Stimulated activated CD8-positive, alpha-beta memory T cell treated with anti-CD3 and anti-CD28 coated beads, Interleukin-4, amount 100 ng/mL, for 1 hour (primary cell): ENCODE results near the gene MIPEP.

Experiments
- DNase-seq, 2 donors: peaks; one replicate each; pipeline ENCODE4 v3.0.0-alpha.2; 2020; ENCODE audit warnings: low read depth in 2 of 2, low spot score in 1 of 2

The MIPEP gene

GRCh38 chr13:23810685-23811240 is 78.4 kb downstream of the MIPEP start:
- DNase-seq = no peak

DNA sequence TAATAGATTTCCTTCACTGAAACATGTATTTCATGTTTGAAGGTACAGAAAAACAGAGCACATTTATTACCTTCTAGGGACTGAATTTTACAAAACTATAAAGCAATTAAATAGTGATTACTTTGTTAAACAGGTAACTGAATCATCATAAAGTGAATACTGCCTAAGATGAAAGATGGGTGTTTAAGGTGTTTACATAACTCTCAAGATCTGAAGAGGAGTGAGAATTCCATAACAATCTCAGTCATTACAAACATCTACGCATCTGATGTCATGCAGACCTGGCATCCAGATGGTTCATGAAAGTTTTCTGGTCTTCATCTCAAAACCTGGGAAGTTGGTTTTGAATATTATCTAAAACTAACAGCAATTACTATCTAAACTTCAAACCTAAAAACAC is 80.4 kb downstream of the MIPEP start:
- no peak for DNase-seq

DNA sequence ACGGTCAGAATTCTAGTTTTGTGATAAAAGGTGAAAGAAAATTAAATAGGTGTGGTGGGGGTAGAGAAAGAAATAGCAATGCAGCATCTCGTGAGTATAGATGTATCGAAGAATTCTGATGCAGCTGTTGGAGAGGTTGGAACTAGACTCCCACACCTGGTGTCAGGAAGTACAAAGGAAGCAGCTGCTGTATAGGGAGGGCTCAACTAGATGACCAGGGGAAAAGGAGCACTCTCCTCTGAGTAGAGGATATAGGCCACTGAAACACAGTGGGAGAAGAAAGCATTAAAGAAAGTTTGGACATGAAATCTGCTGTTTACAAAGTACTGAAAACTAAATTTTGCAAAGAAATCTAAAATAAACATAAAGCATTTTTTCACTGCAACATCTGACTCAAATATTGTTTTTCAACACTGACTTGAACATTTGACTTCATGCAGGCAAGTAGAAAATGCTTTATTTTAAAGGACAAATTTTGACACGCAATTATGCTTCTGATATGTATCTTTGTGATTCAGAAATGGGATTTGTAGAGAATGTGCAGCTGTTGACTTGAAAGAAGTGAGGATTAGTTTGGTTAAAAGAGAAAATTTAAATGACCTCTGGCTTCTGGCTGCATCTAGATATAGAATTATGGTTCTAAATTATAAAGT is 82.2 kb downstream of the MIPEP start:
- DNase-seq = no peak

- DNase-seq = no peak
Observed at GRCh38 chr13:23805821-23806220, 83.4 kb downstream of the MIPEP start.

DNA sequence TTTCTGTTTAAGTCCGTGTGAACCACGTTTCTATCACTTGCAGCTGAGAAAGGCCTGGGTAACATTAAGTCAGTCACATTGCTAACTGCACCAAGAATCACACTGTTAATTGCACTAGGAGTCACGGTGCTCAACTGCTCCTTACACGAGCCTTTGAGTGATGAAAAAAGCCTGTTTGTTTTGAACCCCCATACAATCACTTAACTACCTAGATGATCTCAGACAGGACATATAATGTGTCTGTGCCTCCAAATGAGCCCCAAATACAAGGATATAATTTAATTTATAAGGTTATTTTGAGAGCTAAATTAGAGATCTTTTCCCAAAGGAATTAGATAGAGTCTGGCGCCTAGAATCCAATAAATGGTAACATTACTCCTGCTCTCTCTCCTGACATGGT is 84.1 kb downstream of the MIPEP start:
- DNase-seq = no peak

- DNase-seq = no peak
Observed at GRCh38 chr13:23804166-23804565, 85.0 kb downstream of the MIPEP start.

DNA sequence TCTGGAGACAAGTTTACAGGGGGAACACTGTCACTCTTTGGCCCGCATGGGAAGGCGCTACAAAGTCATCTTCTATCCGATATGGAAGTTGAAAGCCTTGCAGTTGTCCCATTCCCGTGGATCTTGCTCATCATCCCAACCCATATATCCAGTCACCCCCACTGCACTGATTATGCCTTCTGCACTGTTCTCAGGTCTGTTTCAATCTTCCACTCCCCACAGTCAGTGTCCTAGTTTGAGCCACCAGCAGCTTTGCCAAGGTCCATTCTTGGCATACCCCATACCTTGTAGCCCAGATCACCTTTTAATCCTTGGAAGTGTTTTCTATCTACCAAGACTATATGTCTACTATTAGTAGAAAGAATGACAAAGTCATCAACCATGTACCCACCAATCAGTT is 88.1 kb downstream of the MIPEP start:
- no peak for DNase-seq

DNA sequence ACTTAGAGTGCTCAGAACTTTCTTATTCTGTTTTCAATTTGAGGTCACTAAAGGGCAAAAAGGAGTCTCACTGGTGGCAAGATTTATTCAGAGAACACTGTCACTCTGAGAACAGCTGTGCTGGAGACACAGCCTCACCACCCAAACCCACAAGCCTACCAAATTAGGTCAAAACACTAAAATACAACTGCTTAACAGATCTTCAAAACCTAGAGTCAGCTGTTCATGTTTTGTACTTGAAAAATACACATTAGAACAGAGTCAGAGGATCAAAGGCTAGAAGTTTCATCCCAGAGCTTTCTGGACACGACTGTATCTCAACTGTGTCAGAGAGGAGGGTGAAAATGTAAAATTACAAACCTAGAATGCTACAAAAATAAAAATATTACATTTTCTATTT is 89.3 kb downstream of the MIPEP start:
- DNase-seq = no peak

DNA sequence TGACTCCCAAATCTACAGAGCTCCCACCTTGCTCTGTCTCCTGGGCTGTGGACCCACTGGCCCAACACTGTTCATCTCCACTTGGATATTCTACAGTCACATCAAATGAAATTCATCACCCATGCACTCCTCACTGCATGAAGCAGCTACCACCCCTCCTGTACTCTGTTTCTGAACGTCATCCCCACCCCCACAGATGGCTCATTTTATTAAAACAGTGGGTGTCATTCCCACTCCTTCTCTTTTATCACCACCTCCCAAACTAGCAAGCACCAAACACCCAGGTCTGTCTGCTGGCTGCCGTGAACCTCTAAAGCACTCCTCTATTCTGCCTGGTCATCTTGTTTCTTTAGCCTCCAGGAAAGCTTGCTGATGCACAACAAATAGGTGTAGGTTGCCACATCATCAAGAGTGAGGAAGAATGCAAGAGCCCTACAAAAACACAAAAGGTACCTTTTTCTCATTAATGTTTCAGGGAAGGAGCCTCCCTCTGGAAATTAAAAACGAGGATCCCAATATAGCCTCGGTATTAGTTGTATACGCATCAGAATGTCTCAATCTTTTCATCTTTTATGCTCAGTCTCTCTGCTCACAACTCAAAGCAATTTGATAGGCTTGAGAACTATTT is 91.8 kb downstream of the MIPEP start:
- no peak for DNase-seq

GRCh38 chr13:23796551-23796950 is 92.6 kb downstream of the MIPEP start:
- no peak for DNase-seq

- no peak for DNase-seq
Observed at GRCh38 chr13:23794267-23795161, 94.7 kb downstream of the MIPEP start.

GRCh38 chr13:23793711-23794110 is 95.5 kb downstream of the MIPEP start:
- no peak for DNase-seq

- no peak for DNase-seq
Observed at GRCh38 chr13:23792680-23793079, 96.5 kb downstream of the MIPEP start.

GRCh38 chr13:23790577-23791170 is 98.5 kb downstream of the MIPEP start:
- DNase-seq = no peak

- no peak for DNase-seq
Observed at GRCh38 chr13:23789576-23790346, 99.4 kb downstream of the MIPEP start.

GRCh38 chr13:23788459-23788858 is 100.7 kb downstream of the MIPEP start:
- no peak for DNase-seq

- DNase-seq = no peak
Observed at GRCh38 chr13:23787464-23787863, 101.7 kb downstream of the MIPEP start.

GRCh38 chr13:23786607-23787006 is 102.6 kb downstream of the MIPEP start:
- DNase-seq = no peak

DNA sequence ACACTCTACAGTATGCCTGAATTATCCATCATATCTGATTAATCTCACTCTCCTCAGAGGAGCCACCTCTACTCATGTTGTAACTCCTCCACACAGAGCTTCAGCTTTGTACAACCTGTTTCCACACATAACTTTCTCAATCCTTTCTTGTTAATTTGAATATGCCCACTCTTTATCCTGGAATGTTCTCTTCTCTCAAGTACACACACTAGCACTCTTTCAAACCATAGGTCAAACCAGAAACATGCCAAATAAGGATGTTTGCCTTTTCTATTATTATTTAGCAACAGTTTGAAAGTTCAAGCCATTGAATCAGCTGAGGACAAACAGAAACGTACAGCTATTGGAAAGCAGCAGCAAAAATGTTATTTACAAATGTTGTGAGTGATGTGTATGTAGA is 110.3 kb downstream of the MIPEP start:
- DNase-seq = no peak

DNA sequence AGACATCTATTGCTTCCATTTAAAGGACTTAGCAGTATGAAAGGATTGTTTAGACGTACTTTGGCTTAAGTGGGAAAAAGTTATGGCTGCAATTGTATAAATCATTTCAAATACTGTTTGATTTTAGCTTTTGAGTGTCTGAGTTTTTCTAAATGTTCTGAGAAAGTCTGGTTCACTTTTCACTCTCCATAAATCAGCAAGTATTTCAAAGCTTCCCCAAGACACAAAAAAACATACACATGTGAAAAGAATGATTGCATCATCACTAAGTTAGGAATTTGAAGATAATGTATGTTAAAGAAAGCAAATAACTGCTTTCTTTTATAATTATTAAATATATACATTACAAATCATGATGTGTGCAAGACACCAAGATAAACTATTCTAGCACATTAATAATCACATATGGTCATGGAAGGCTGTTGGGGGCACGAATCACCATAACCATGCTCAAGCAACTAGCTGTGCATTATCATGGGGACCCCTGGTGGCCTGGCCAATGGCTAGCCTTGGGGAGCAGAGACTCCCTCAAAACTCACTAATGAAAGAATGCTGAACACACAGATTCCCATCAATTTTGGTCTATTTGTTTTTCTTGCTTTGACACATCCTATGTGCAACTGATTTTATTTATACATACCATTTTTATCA is 111.1 kb downstream of the MIPEP start:
- DNase-seq = no peak
